HG02623 (cell line): ENCODE measurements around the gene PLCZ1.
"Not testable (repeated sequence)": the region's sequence is repeated elsewhere in the genome, so short reads cannot be mapped to it uniquely, and the experiment has no call there.

Experiments used
- ATAC-seq: cut with Tn5 transposase; IDR thresholded peaks from one replicate; pipeline ENCODE4 v1.9.1; 2021; ENCODE audit warnings: moderate library complexity; ENCODE audit not compliant: unreplicated experiment

PLCZ1 gene

DNA sequence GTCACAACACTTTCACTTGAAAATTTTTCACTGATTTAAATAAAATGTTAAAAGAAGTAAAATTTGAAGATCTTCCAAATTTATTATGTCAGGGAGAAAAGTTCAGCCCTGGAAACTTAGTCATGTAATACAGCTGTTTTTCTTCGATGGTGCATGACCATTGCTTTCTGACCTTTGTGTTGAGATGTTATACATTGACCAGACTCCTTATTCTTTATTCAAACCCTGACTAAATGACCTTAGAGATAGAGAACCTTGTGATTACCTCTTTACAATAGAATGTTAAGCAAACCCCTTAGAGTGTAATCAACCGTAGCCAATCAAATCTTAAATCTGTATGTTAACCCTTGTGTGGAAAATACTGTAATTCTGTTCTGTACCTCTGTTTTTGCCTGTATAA lies 34.5 kb downstream of the PLCZ1 start:
- ATAC-seq: no peak

- no peak for ATAC-seq
Measured at GRCh38 chr12:18700271-18700670, 37.5 kb downstream of the PLCZ1 start.

- ATAC-seq: no peak
Measured at GRCh38 chr12:18696971-18697602, 40.7 kb downstream of the PLCZ1 start.

DNA sequence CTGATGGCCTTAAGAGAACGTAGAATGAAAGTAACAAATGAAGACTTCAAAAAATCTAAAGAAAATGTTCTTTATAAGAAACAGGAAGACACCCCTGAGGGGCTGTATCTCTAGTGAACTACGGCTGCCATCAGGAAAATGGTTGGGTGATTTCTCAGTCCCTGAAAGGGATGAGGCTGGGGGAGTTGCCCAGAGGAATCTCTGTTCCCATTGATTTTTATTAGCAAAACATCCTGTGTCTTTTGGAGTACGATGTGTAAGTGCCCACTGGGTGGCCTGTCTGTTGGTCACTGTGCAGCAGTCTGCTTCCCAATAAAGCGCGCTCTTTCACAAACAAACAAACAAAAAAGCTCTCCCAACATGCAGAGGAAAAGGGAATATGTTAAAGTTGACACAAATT lies 43.8 kb downstream of the PLCZ1 start:
- ATAC-seq: not testable (repeated sequence)

DNA sequence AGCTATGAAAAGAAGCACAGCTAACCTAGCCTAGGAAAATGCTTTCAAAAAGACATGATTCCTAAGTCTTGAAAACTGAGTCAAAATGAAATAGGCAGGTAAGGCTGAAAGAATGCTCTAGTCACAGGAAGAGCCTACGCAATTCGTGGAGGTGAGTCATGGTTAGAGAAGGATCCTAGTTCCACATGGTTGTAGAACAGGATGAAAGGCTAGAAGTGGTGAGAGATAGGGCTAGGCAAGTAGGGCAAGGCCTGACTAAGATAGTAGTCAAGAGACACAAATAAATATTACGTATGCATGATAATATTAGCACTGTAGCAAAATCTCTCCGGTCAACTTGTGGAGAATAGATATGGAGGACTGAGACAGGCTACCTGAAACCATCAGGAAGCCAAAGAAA lies 47.2 kb downstream of the PLCZ1 start:
- no peak for ATAC-seq

DNA sequence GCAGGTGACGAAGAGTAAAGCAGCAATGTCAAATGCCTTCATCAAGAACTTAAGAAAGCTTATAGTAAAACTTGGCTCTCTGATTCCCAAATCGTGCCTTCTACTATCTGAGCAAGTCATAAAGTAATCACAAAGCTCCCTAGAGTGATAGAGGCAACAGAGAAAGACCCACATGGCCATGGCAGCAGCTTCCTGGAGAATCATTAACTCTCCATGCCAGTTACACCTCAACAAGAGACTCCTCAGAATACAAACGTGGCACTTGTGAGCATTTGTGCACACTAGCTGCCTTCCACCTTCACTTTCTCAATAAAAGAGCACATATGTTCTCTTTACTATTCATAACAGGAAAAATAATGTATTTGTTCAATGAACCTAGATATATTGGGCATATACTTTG lies 48.0 kb downstream of the PLCZ1 start:
- ATAC-seq: no peak

- no peak for ATAC-seq
Measured at GRCh38 chr12:18684430-18684829, 53.4 kb downstream of the PLCZ1 start.

DNA sequence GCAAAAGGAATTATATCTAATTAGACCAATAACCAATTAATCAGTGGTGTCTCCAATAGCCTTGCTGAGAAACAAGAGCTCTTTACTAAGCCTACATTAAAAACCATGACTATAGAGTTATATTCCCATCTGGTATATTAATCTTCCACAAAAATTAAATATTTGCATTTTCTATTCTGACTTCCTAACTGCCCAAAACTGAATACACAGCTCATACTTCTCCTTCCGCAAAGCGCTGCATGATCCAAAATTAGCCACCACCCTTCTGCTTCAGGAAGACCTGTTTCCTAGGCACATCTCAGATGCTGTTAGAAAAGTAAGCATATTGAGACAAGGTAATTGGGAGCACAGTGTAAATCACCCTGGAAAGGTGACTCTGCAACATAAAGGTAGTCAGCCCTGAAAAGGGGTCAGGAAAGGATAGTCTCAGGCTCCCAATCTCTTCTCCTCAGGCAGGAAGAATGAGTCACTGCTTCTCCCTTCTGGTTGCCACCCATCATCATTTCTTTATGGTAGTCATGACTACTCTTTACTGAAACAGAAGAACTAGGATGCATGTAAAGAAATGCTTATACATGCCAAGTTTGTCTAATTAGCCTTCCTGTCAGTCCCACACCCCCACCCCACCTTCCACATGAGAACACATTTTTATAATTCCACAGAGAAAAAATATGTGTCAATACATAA lies 54.3 kb downstream of the PLCZ1 start:
- ATAC-seq: no peak

GRCh38 chr12:18681818-18682217 lies 56.0 kb downstream of the PLCZ1 start:
- no peak for ATAC-seq

DNA sequence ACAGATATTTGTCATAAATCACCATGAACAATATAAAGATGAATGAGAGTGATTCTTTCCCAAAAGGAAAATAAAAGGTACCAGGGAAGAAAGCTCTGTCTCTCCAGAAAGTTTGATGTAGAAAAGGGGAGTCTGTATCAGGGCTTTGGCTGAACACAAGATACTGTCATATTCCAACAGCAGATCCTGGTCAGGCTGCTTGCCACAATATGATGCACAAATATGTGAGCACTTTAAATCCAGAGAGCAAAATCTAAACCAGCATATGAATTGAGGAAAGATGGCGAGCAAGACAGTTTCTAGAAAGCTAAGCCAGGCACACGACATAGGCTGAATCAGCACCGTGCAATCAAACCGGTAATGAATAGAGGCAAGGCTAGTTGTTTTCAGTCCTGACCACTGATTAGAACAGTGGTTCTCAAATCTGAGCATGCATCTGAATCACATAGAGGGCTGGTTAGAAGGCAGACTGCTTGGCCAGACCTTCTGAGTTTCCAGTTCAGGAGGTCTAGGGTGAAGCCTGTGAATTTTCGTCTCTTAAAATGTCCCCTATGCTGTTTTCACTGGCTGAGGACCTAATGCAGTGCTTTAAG lies 60.7 kb downstream of the PLCZ1 start:
- ATAC-seq: no peak

- ATAC-seq: no peak
Measured at GRCh38 chr12:18676141-18676540, 61.7 kb downstream of the PLCZ1 start.

DNA sequence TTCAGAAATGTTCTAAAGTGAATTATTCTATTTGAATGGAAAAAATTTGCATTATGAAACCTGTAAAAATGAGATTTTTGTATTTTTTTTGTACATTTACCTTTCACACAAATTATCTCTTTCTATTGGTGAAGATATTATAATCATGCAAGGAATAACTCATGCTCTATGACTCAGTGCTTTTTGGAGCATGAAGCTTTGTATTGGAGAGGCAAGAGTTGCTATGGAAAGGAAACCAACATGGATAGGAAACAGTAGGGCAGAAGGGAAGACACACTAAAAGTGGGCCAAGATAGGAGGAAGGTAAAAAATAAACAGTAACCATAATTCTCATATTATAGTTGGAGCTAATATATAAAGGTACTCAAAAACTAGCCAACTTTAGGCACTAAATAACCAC lies 79.0 kb downstream of the PLCZ1 start:
- no peak for ATAC-seq

DNA sequence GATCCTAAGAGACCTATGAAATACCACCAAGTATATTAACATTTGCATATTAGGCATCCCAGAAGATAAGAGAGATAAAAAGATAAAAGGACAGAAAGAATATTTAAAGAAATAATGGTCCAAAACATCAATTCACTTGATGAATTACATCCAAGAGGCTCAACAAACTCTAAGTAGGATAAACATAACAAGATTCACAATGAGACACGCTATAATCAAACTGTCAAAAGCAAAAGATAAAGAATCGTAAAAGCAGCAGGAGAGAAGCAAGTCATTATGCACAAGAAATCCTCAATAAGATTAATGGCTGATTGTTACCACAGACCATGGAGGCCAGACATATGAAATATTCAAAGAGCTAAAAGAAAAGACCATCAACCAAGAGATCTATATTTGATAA lies 79.6 kb downstream of the PLCZ1 start:
- no peak for ATAC-seq

DNA sequence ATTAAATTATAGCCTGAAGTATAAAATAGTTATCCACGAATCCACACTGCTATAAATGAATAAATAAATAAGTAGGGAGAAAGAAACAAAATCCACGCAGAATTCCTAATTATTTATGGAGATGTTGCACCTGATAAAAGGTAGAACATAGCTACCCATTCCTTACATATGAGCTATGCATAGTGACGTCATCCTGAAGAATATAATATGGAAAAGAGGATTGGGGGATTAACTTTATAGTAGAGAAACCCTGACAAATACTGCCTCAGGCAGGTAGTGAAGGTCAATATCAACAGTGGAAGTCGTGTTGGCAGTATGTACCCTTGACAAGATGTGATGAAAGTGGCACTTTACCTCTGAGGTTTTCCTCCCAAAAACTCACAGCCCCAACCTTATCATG lies 82.5 kb downstream of the PLCZ1 start:
- no peak for ATAC-seq

DNA sequence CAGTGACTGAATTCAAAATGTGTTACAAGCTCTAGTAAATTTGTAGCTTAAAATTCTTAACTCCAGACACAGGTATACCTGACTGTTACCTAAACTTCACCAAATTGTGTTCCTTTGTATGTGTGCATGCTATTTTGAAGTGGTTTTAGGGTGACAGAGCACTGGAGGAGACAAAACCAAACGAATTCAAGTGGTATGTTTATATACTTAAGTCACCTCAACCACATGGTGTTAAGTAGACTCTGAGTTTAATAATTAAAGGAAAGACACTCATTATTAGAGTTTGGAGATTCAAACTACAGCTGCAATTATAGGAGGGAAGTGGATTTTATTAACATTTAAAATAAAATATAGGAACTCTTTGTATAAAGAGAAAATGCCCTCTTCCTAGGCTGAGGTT lies 84.3 kb downstream of the PLCZ1 start:
- ATAC-seq: no peak

DNA sequence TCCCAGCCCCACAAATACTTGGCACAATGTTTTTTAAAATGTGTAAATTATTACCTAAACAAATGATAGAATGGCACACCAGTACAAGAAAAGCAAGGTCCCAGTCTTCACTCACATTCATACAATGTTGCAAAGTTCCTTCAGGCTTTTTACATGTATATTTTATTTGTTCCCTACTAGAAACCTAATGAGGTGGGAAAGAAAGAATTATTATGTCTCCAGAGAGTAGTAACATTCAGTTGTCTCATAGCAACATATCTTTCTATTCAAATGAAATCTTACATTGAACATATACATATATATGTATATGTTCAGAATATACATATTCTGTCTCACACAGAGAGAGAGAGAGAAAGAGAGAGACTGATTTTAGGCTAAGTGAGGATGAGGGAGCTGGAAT lies 85.2 kb downstream of the PLCZ1 start:
- ATAC-seq: no peak

GRCh38 chr12:18651525-18651924 lies 86.3 kb downstream of the PLCZ1 start:
- ATAC-seq: no peak

GRCh38 chr12:18646286-18646890 lies 91.4 kb downstream of the PLCZ1 start:
- ATAC-seq: no peak

DNA sequence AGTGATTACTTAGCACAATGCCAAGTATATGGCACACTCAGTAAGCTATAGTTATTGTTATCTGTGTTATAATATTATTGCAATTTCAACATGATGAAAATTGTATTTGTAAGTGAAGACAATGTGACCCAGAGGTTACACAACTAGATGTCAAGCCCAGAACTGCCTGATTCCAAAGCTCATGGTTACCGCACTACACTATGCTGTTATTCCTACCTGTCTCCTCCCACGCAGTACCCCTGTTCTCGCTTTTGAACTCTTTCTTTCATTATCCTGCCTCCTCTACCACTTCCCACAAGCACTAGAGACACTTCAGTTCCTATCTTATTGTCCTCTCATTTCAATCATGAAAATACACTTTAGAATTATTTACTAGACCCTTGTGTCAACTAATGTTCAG lies 93.2 kb downstream of the PLCZ1 start:
- ATAC-seq: no peak

GRCh38 chr12:18643681-18644080 lies 94.1 kb downstream of the PLCZ1 start:
- ATAC-seq: no peak

- ATAC-seq: no peak
Measured at GRCh38 chr12:18640321-18640955, 97.4 kb downstream of the PLCZ1 start.

DNA sequence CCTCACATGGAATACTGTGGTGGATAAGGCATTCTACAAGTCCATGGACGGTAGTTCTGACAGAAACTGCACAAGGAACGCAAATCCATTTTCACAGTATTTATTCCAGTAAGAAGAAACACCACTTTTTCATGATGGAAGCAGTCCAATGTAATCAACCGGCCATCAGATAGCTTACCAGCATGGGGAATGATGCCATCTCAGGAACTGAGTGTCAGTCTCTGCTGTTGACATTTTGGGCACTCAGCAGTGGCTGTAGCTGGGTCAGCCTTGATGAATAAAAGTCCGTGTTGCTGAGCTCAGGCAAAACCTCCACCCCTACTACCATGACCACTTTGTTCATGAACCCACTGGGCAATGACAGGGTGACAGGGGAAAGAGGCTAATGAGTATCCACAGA lies 103.4 kb downstream of the PLCZ1 start:
- ATAC-seq: no peak
